ENCODE data around the gene CEACAM19. TPM values are rescaled to one million over a fixed set of nuclear protein-coding genes. Genes with fewer than 3 reads are reported as not detected.

The CEACAM19 gene
- total and polyA plus RNA-seq, 2 donors (not counting 3 experiments of a cell fraction or from before 2014, with no cell fraction given), result 9.9 to 14.5 TPM

DNA sequence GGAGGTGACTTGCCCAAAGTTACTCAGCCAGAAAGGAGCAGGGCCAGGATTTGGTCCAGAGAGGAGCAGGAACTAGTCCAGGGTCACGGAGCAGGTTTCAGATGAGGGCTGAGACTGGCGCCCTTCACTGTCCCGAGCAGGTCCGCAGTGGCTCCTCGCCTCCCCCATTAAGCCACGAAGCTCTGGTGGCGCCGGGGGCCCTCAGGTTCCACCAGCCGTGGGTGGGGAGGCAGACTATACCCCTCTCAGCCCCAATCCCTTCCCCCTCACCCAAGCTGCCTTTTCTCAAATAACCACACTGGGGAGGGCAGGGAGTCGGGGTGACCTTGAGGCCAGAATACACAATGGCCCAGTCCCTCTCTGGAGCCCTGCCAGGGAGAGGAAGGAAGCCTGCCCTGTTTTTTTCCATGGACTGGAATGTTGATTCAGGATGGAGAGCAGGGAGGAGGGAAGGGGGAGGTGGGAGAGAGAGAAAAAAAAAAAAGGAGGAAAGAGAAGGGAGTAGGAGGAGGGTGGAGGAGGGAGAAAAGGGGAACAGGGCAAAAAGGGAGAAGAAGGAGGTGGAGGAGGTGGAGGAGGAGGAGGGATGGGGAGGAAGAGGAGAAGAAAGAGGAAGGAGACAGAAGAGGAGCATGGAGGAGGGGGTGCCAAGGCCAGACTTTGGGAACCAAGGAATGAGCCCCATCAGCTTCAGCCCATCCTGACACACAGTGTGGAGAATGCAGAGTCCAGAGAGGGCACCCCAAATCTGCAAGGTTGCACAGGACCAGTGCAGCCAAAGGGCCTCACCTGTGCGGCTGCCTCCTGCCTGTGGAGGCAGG is 47.4 kb downstream of the CEACAM19 start:
- Histone ChIP-seq H3K27ac (ENCODE audit: insufficient read depth, low read depth, low read length) (peak overlapping the region; percentile 100), H3K4me2 (ENCODE audit: insufficient read depth, low read length) (peak overlapping the region; percentile 81), H3K4me1 (ENCODE audit: control insufficient read depth, extremely low read depth, insufficient read depth, low read length) (peaks cover 38% of the 10 kb centered on the region), H3K36me3 (ENCODE audit: control insufficient read depth in 2 of 2, extremely low read depth in 1 of 2, insufficient read depth in 2 of 2, low read length in 2 of 2) (peaks cover 0 to 4% of the 10 kb centered on the region in 2 experiments), H3K9ac (replicated peaks; ENCODE audit: extremely low read depth, insufficient read depth, low read length) (peak overlapping the region; percentile 98), H3K4me3 (replicated peaks in 1 of 3; ENCODE audit: insufficient read depth in 1 of 3, low read depth in 1 of 3, low read length in 3 of 3) (peak overlapping the region; percentile 11 to 72 (median 26)), H3K9me1 (replicated peaks; ENCODE audit: control insufficient read depth, extremely low read depth, insufficient read depth, low read length) (no peaks in the 10 kb centered on the region), H3K79me2 (ENCODE audit: control insufficient read depth, insufficient read depth, low read length) (peaks cover 16% of the 10 kb centered on the region), H2AFZ (ENCODE audit: low read depth, low read length) (peak overlapping the region; percentile 56), H4K20me1 (replicated peaks; ENCODE audit: control insufficient read depth, extremely low read depth, insufficient read depth, low read length) (no peaks in the 10 kb centered on the region), H3K9me3 (replicated peaks; ENCODE audit: control insufficient read depth, insufficient read depth, low read length) (peaks cover 2% of the 10 kb centered on the region), H3K27me3 (ENCODE audit: control insufficient read depth in 2 of 2, insufficient read depth in 2 of 2, low read length in 2 of 2) (no peaks in the 10 kb centered on the region)
- no peak for TF ChIP-seq GATA2 (IDR thresholded peaks at IDR 0.05; ENCODE audit: insufficient read depth, insufficient read length, low read depth, low read length)
- peak; percentile 93 for TF ChIP-seq POLR2AphosphoS5 (IDR thresholded peaks at IDR 0.05; ENCODE audit: insufficient read depth, low read depth, low read length)
- TF ChIP-seq JUN (IDR thresholded peaks at IDR 0.05; ENCODE audit: borderline replicate concordance, insufficient read depth, insufficient read length, low read depth), result peak; percentile 29
- TF ChIP-seq FOS (IDR thresholded peaks at IDR 0.05; ENCODE audit: borderline replicate concordance, insufficient read depth, low read length), result peak; percentile 25
- BruUV-seq (replicated peaks), result TSS peak; percentile 84
- intact Hi-C loops (cut with micrococcal nuclease) (loop anchor here (1.0 to 2.0 kb wide), 3 partner anchors 26 to 172 kb away; partner anchors contain the start of gene TOMM40), dilution Hi-C loops (cut with MboI; ENCODE audit: extremely low pct_ligation_motif_present, low sequenced_read_pairs) (no loop called here)
- DNase-seq (ENCODE audit: low read depth, low spot score), result peak; percentile 98
- ChIA-PET CTCF (interaction anchor here (0.6 to 15.8 kb wide), 11 partner anchors 10 to 170 kb away, joined by 3 to 688 read pairs (median 4); partner anchors contain the start of genes CBLC and NECTIN2), POLR2A (interaction anchor here (0.5 to 0.9 kb wide), 5 partner anchors 23 to 135 kb away, joined by 3 to 6 read pairs (median 3); no protein-coding TSS in a partner anchor)
- peak; percentile 97 for FAIRE-seq

DNA sequence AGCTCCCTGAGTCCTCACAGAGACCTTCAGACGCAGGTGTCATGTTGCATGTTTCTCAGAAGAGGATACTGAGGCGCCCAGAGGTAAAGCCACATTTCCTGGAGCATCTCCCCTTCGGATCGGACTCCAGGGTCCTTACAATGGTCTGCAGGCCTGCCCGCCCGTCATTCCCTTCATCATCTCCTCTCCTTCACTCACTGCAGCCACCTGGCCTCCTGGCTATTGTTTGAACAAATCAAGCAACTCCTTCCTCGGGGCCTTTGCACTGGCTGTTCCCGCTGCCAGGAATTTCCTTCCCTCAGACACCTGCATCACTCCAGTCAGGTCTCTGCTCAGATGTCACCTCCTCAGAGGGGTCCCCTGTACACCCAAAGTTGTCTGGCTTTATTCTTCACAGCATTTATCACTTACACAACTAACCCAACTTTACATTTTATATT is 48.0 kb downstream of the CEACAM19 start:
- dilution Hi-C loops (cut with MboI; ENCODE audit: extremely low pct_ligation_motif_present, low sequenced_read_pairs), result no loop called here
- peaks cover 43% of the 10 kb centered on the region for H3K4me1 ChIP-seq (ENCODE audit: control insufficient read depth, extremely low read depth, insufficient read depth, low read length)
- H4K20me1 ChIP-seq (replicated peaks; ENCODE audit: control insufficient read depth, extremely low read depth, insufficient read depth, low read length), result no peaks in the 10 kb centered on the region
- ChIA-PET CTCF (interaction anchor here (0.6 to 15.8 kb wide), 8 partner anchors 10 to 148 kb away, joined by 3 to 688 read pairs (median 5); partner anchors contain the start of genes CBLC and NECTIN2), POLR2A (no interaction called here)
- intact Hi-C loops (cut with micrococcal nuclease), result loop anchor here (2.0 kb wide), 2 partner anchors 34 to 172 kb away; partner anchors contain the start of gene TOMM40
- FAIRE-seq, result no peak
- H3K4me3 ChIP-seq (replicated peaks in 1 of 3; ENCODE audit: insufficient read depth in 1 of 3, low read depth in 1 of 3, low read length in 3 of 3), result no peak overlapping the region
- no peak for TF ChIP-seq MYC (IDR thresholded peaks at IDR 0.05; ENCODE audit: low read depth, low read length)
- TF ChIP-seq JUN (IDR thresholded peaks at IDR 0.05; ENCODE audit: borderline replicate concordance, insufficient read depth, insufficient read length, low read depth), result no peak
- TF ChIP-seq, protein P1, sequence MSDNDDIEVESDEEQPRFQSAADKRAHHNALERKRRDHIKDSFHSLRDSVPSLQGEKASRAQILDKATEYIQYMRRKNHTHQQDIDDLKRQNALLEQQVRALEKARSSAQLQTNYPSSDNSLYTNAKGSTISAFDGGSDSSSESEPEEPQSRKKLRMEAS (IDR thresholded peaks at IDR 0.05; ENCODE audit: insufficient read depth, insufficient read length), result no peak
- no peak for TF ChIP-seq FOS (IDR thresholded peaks at IDR 0.05; ENCODE audit: borderline replicate concordance, insufficient read depth, low read length)
- TF ChIP-seq POLR2A (IDR thresholded peaks at IDR 0.05; ENCODE audit: low read depth, low read length), result no peak
- no peak for TF ChIP-seq POLR2AphosphoS5 (IDR thresholded peaks at IDR 0.05; ENCODE audit: insufficient read depth, low read depth, low read length)
- TF ChIP-seq EZH2 (IDR thresholded peaks at IDR 0.05; ENCODE audit: borderline replicate concordance, low read depth, low read length, severe bottlenecking), result no peak
- no peak overlapping the region for H2AFZ ChIP-seq (ENCODE audit: low read depth, low read length)
- H3K9me1 ChIP-seq (replicated peaks; ENCODE audit: control insufficient read depth, extremely low read depth, insufficient read depth, low read length), result no peaks in the 10 kb centered on the region
- peak overlapping the region; percentile 100 for H3K27ac ChIP-seq (ENCODE audit: insufficient read depth, low read depth, low read length)
- H3K9ac ChIP-seq (replicated peaks; ENCODE audit: extremely low read depth, insufficient read depth, low read length), result no peak overlapping the region
- H3K79me2 ChIP-seq (ENCODE audit: control insufficient read depth, insufficient read depth, low read length), result peaks cover 16% of the 10 kb centered on the region
- peak overlapping the region; percentile 81 for H3K4me2 ChIP-seq (ENCODE audit: insufficient read depth, low read length)
- peaks cover 0 to 4% of the 10 kb centered on the region in 2 experiments for H3K36me3 ChIP-seq (ENCODE audit: control insufficient read depth in 2 of 2, extremely low read depth in 1 of 2, insufficient read depth in 2 of 2, low read length in 2 of 2)
- BruUV-seq (replicated peaks), result no TSS peak
- H3K9me3 ChIP-seq (replicated peaks; ENCODE audit: control insufficient read depth, insufficient read depth, low read length), result peaks cover 2% of the 10 kb centered on the region
- H3K27me3 ChIP-seq (ENCODE audit: control insufficient read depth in 2 of 2, insufficient read depth in 2 of 2, low read length in 2 of 2), result no peaks in the 10 kb centered on the region
- peak; percentile 47 for DNase-seq (ENCODE audit: low read depth, low spot score)
